ENCODE measurements around the gene STAB2.

Gene STAB2

DNA sequence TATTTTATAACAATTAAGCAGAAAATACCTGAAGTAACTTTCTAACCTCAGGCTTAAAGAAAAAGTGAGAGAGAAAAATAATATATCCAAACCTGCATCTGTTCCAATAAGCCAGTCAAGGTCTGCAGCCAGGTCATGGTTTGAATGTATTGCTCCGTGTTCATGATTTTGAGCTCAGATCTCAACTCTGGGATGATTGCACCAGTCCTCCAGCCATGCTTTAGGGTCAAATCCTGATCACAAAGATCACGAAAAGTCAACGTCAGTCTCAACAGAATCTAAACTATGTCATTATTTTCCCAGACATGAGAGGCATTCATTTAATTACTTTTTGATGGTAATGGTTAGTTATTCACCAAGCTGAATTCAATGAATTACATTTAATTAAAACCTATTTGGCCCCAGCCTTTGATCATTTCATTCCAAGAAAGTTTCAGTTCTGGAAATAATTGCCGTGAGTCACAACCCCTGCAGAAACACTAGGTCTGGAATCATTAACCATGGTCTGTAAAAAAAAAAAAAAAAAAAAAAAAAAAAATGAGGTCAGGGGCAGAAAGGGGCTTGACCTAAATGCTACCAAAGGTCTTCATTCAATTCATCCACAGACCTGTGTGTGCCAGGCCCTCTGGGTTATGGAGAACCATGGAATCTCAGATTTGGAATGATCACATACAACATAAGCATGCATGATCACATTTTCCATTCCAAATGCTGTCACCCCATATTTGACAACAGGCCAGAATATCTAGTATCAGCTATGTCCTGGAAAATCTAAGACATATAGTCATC lies 198.4 kb downstream of the STAB2 start:
- TF ChIP-seq TAF1 (IDR thresholded peaks at IDR 0.05; ENCODE audit: borderline replicate concordance, insufficient read depth, low read length) (no peak), POLR2AphosphoS5 (IDR thresholded peaks at IDR 0.05; ENCODE audit: low read depth, low read length) (no peak), SIN3A (IDR thresholded peaks at IDR 0.05; ENCODE audit: borderline replicate concordance, insufficient read depth, low read length) (no peak), FOXP2 (optimal IDR thresholded peaks at IDR 0.05; ENCODE audit: borderline replicate concordance, extremely low read depth, extremely low read length, insufficient read depth) (no peak)
- TF ChIP-seq, protein P1, sequence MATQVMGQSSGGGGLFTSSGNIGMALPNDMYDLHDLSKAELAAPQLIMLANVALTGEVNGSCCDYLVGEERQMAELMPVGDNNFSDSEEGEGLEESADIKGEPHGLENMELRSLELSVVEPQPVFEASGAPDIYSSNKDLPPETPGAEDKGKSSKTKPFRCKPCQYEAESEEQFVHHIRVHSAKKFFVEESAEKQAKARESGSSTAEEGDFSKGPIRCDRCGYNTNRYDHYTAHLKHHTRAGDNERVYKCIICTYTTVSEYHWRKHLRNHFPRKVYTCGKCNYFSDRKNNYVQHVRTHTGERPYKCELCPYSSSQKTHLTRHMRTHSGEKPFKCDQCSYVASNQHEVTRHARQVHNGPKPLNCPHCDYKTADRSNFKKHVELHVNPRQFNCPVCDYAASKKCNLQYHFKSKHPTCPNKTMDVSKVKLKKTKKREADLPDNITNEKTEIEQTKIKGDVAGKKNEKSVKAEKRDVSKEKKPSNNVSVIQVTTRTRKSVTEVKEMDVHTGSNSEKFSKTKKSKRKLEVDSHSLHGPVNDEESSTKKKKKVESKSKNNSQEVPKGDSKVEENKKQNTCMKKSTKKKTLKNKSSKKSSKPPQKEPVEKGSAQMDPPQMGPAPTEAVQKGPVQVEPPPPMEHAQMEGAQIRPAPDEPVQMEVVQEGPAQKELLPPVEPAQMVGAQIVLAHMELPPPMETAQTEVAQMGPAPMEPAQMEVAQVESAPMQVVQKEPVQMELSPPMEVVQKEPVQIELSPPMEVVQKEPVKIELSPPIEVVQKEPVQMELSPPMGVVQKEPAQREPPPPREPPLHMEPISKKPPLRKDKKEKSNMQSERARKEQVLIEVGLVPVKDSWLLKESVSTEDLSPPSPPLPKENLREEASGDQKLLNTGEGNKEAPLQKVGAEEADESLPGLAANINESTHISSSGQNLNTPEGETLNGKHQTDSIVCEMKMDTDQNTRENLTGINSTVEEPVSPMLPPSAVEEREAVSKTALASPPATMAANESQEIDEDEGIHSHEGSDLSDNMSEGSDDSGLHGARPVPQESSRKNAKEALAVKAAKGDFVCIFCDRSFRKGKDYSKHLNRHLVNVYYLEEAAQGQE (IDR thresholded peaks at IDR 0.05; ENCODE audit: insufficient read depth in 1 of 2, low read depth in 2 of 2, low read length in 2 of 2) = no peak

DNA sequence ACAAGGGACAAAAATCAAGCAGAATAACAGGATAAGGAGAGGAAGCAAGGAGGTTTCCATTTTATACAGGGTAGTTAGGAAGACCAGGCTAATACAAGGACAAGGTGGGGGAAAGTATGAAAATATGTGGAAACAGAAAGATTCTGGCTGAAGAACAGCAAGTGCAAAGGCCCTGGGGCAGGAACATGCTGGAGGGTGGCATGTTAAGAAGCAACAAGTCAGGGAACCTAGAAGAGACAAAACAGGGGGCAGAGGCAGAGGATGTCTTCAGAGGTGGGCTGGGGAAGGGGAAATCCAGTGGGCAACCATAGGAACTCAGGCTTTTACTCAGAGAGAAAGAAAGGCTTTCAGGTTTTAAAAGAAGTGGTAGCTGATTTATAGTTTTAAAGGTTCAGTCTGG lies 199.1 kb downstream of the STAB2 start:
- no peak for TF ChIP-seq TAF1 (IDR thresholded peaks at IDR 0.05; ENCODE audit: borderline replicate concordance, insufficient read depth, low read length)
- TF ChIP-seq FOXP2 (optimal IDR thresholded peaks at IDR 0.05; ENCODE audit: borderline replicate concordance, extremely low read depth, extremely low read length, insufficient read depth) = no peak
- no peak for TF ChIP-seq SIN3A (IDR thresholded peaks at IDR 0.05; ENCODE audit: borderline replicate concordance, insufficient read depth, low read length)
- no peak for TF ChIP-seq POLR2AphosphoS5 (IDR thresholded peaks at IDR 0.05; ENCODE audit: low read depth, low read length)
- TF ChIP-seq, protein P1 (IDR thresholded peaks at IDR 0.05; ENCODE audit: insufficient read depth in 1 of 2, low read depth in 2 of 2, low read length in 2 of 2) = no peak

DNA sequence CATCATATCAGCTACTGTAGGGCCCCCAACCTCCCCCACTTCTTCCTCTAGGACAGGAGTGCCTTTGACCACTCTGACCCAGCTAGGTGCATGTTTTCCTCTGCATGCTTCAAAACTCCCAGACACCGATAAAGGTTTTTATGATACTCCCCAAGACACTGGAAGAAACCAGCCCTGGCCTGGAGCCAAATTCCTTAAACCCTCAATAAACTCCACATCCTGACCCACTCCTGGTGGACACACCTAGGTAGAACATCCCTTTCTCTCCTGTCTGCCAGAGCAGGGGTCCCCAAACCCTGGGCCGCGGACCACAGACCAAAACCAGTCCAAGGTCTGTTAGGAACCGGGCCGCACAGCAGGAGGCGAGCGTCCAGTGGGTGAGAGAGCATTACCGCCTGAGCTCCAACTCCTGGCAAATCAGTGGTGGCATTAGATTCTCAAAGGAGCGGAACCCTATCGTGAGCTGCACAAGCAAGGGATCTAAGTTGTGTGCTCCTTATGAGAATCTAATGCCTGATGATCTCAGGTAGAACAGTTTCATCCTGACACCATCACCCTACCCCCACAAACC lies 204.4 kb downstream of the STAB2 start:
- TF ChIP-seq, protein P1 (IDR thresholded peaks at IDR 0.05; ENCODE audit: insufficient read depth in 1 of 2, low read depth in 2 of 2, low read length in 2 of 2) = no peak
- TF ChIP-seq POLR2AphosphoS5 (IDR thresholded peaks at IDR 0.05; ENCODE audit: low read depth, low read length) = no peak
- TF ChIP-seq TAF1 (IDR thresholded peaks at IDR 0.05; ENCODE audit: borderline replicate concordance, insufficient read depth, low read length) = no peak
- no peak for TF ChIP-seq FOXP2 (optimal IDR thresholded peaks at IDR 0.05; ENCODE audit: borderline replicate concordance, extremely low read depth, extremely low read length, insufficient read depth)

DNA sequence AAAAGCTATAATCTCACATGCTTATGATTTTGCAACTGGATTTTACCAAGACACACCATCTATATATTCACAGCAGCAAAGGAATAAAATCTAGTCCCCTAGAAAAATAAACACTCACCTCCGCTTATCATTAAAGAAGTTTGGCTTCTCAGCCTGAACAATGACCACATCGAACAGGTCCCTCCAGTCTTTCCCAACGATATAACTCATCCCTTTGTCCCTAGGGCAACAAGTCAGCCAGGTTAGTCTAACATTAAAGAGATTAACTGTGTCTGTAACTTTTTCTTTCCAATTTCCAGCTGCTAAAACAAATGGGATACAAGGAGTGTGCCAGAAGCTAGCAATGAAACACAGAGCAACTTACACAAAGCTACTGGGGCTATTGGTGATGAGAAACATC lies 206.0 kb downstream of the STAB2 start:
- TF ChIP-seq FOXP2 (optimal IDR thresholded peaks at IDR 0.05; ENCODE audit: borderline replicate concordance, extremely low read depth, extremely low read length, insufficient read depth) (no peak), TAF1 (IDR thresholded peaks at IDR 0.05; ENCODE audit: borderline replicate concordance, insufficient read depth, low read length) (no peak), SIN3A (IDR thresholded peaks at IDR 0.05; ENCODE audit: borderline replicate concordance, insufficient read depth, low read length) (no peak), POLR2AphosphoS5 (IDR thresholded peaks at IDR 0.05; ENCODE audit: low read depth, low read length) (no peak)
- TF ChIP-seq, protein P1 (IDR thresholded peaks at IDR 0.05; ENCODE audit: insufficient read depth in 1 of 2, low read depth in 2 of 2, low read length in 2 of 2) = no peak
